Measurements from ENCODE around the gene CEACAM18.

- TF ChIP-seq CTCF (IDR thresholded peaks at IDR 0.05; ENCODE audit: borderline replicate concordance, extremely low read depth, low read length, poor library complexity, severe bottlenecking): no peak
- no peak for TF ChIP-seq EZH2 (IDR thresholded peaks at IDR 0.05; ENCODE audit: borderline replicate concordance, low read depth, low read length, severe bottlenecking)
Measured at GRCh38 chr19:51461723-51462161, 16.6 kb upstream of the CEACAM18 start.

Data from DND-41 (cell line).